GM23338 (cell line): ENCODE data around the gene CACNA2D3. TPM values are rescaled to one million over a fixed set of nuclear protein-coding genes. Genes with fewer than 3 reads are reported as not detected.

Experiments used
- ATAC-seq: fragments of 200-7000 bp; cut with Tn5 transposase; 3 replicates; pipeline ENCODE4 v1.9.1; 2020
- DNase-seq: peaks from one replicate; pipeline ENCODE4 v3.0.0-alpha.2; 2015; ENCODE audit warnings: low spot score
- H2AFZ ChIP-seq: fragments of 200-600 bp; sonication (generic); 2 replicates; pipeline ENCODE4 v1.8.0; 2016; ENCODE audit warnings: antibody characterized with exemption, mild to moderate bottlenecking, moderate library complexity
- H3F3A ChIP-seq: fragments of 200-600 bp; sonication (generic); replicated peaks from 2 replicates; pipeline ENCODE4 v1.8.0; 2017; ENCODE audit warnings: antibody characterized with exemption, mixed run types, low read depth
- H3K27ac ChIP-seq: fragments of 200-600 bp; sonication (generic); 2 replicates; pipeline ENCODE4 v1.6.1; 2016; ENCODE audit warnings: low read depth
- H3K27me3 ChIP-seq: fragments of 200-600 bp; sonication (generic); 2 replicates; pipeline ENCODE4 v1.8.0; 2016; ENCODE audit warnings: mild to moderate bottlenecking, mixed run types, moderate library complexity; ENCODE audit not compliant: insufficient read depth
- H3K36me3 ChIP-seq: fragments of 200-600 bp; sonication (generic); 2 replicates; pipeline ENCODE4 v1.8.0; 2016; ENCODE audit warnings: mild to moderate bottlenecking; ENCODE audit not compliant: insufficient read depth
- H3K4me1 ChIP-seq: fragments of 200-600 bp; sonication (generic); 2 replicates; pipeline ENCODE4 v1.8.0; 2016; ENCODE audit warnings: mild to moderate bottlenecking, moderate library complexity; ENCODE audit not compliant: insufficient read depth
- H3K4me2 ChIP-seq: fragments of 200-600 bp; sonication (generic); 2 replicates; pipeline ENCODE4 v1.7.1; 2017; ENCODE audit warnings: mixed run types
- H3K4me3 ChIP-seq: fragments of 200-600 bp; sonication (generic); 2 replicates; pipeline ENCODE4 v1.6.1; 2016; ENCODE audit warnings: mixed run types
- H3K79me2 ChIP-seq: fragments of 200-600 bp; sonication (generic); replicated peaks from 2 replicates; pipeline ENCODE4 v1.8.0; 2017; ENCODE audit warnings: mild to moderate bottlenecking; ENCODE audit not compliant: insufficient read depth
- H3K9me2 ChIP-seq: fragments of 200-600 bp; sonication (generic); 2 replicates; pipeline ENCODE4 v1.8.0; 2017; ENCODE audit not compliant: insufficient read depth
- H4K20me1 ChIP-seq: fragments of 200-600 bp; sonication (generic); replicated peaks from 2 replicates; pipeline ENCODE4 v1.8.0; 2017; ENCODE audit warnings: mild to moderate bottlenecking; ENCODE audit not compliant: insufficient read depth
- H3K27ac Mint-ChIP-seq: 2 replicates; pipeline ENCODE4 v1.8.0; 2020; ENCODE audit warnings: inconsistent platforms, mild to moderate bottlenecking, moderate library complexity, mixed read lengths
- H3K27me3 Mint-ChIP-seq: 3 replicates; pipeline ENCODE4 v1.8.0; 2022; ENCODE audit warnings: low read depth, mild to moderate bottlenecking, moderate library complexity, mixed read lengths, inconsistent platforms; ENCODE audit not compliant: insufficient read depth, poor library complexity
- H3K36me3 Mint-ChIP-seq: 3 replicates; pipeline ENCODE4 v1.8.0; 2021; ENCODE audit warnings: low read depth, mild to moderate bottlenecking, inconsistent platforms, moderate library complexity, mixed read lengths
- H3K4me1 Mint-ChIP-seq: 3 replicates; pipeline ENCODE4 v1.8.0; 2020; ENCODE audit warnings: mild to moderate bottlenecking, inconsistent platforms, mixed read lengths
- H3K4me3 Mint-ChIP-seq: 3 replicates; pipeline ENCODE4 v1.8.0; 2021; ENCODE audit warnings: moderate library complexity, mild to moderate bottlenecking, inconsistent platforms, mixed read lengths
- H3K9me3 Mint-ChIP-seq: 3 replicates; pipeline ENCODE4 v1.8.0; 2020; ENCODE audit warnings: moderate library complexity, mild to moderate bottlenecking, inconsistent platforms, mixed read lengths
- CREB1 ChIP-seq: fragments of 250-450 bp; sonication (Bioruptor Pico); IDR thresholded peaks from 2 replicates; pipeline ENCODE4 v1.5.0; 2020; ENCODE audit warnings: low read depth, mild to moderate bottlenecking, moderate library complexity
- EZH2 ChIP-seq: fragments of 200-600 bp; sonication (generic); IDR thresholded peaks from one replicate; pipeline ENCODE4 v1.8.0; 2017; ENCODE audit warnings: antibody characterized with exemption, mild to moderate bottlenecking, low read depth; ENCODE audit not compliant: unreplicated experiment
- POLR2AphosphoS5 ChIP-seq: IDR thresholded peaks from 2 replicates; pipeline ENCODE4 v1.6.1; 2016; ENCODE audit warnings: antibody characterized with exemption, low read depth
- STAT1 ChIP-seq: IDR thresholded peaks from one replicate; pipeline ENCODE4 v1.6.1; 2016; ENCODE audit warnings: antibody characterized with exemption; ENCODE audit not compliant: unreplicated experiment
- polyA plus RNA-seq: library from polyadenylated mRNA; unstranded; fragments of >200 nt; fragmentation: Nextera tagmentation; extraction: Ambion mirVana; gene quantifications from 2 replicates; pipeline ENCODE4 v1.2.1, GENCODE V29; 2016
- total RNA-seq: library from RNA; depleted of rRNA; stranded (reverse); fragments of >200 nt; shearing (Covaris generic); gene quantifications from 2 replicates; pipeline ENCODE4 v1.2.3, GENCODE V29; 2014
- TF ChIP-seq, protein P1 (sequence below): fragments of 250-450 bp; sonication (Bioruptor Pico); IDR thresholded peaks from 2 replicates; pipeline ENCODE4 v1.5.0; 2020; ENCODE audit warnings: mild to moderate bottlenecking, moderate library complexity
- TF ChIP-seq, protein P2 (sequence below): IDR thresholded peaks from 2 replicates; pipeline ENCODE4 v1.6.1; 2016; ENCODE audit warnings: antibody characterized with exemption

CACNA2D3 gene
- total and polyA plus RNA-seq, 2 experiments from 2014 or later: 2.2 to 2.3 TPM

DNA sequence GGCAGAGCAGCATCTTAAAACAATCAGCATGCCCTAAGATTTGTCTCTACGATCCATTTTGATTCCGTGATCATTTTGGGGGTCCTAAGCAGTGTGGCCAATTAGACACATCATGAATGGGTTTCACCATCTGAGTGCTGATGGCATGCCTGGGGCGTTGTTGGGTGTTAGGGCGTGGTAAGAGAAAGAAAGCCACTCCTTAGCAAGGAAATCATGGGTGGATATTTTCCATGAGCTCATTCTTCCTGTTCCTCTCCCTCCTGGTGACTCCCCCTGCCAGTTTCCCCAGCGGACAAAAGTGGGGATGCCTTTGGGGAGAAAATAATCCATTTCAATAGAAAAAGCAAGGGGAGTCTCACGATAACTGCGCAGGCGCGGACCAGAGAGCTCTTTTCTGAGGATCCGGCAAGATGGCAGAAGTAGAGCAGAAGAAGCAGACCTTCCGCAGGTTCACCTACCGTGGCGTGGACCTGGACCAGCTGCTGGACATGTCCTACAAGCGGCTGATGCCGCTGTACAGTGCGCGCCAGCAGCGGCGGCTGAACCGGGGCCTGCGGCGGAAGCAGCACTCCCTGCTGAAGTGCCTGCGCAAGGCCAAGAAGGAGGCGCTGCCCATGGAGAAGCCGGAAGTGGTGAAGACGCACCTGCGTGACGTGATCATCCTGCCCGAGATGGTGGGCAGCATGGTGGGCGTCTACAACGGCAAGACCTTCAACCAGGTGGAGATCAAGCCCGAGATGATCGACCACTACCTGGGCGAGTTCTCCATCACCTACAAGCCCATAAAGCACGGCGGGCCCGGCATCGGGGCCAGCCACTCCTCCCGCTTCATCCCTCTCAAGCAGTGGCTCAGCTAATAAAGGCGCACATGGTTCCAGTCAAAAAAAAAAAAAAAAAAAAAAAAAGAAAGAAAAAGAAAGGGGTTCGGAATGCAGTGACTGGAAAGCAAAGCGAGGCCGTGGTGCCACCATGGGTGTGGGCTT is 503.7 kb downstream of the CACNA2D3 start (continued):
- TF ChIP-seq, protein P1, sequence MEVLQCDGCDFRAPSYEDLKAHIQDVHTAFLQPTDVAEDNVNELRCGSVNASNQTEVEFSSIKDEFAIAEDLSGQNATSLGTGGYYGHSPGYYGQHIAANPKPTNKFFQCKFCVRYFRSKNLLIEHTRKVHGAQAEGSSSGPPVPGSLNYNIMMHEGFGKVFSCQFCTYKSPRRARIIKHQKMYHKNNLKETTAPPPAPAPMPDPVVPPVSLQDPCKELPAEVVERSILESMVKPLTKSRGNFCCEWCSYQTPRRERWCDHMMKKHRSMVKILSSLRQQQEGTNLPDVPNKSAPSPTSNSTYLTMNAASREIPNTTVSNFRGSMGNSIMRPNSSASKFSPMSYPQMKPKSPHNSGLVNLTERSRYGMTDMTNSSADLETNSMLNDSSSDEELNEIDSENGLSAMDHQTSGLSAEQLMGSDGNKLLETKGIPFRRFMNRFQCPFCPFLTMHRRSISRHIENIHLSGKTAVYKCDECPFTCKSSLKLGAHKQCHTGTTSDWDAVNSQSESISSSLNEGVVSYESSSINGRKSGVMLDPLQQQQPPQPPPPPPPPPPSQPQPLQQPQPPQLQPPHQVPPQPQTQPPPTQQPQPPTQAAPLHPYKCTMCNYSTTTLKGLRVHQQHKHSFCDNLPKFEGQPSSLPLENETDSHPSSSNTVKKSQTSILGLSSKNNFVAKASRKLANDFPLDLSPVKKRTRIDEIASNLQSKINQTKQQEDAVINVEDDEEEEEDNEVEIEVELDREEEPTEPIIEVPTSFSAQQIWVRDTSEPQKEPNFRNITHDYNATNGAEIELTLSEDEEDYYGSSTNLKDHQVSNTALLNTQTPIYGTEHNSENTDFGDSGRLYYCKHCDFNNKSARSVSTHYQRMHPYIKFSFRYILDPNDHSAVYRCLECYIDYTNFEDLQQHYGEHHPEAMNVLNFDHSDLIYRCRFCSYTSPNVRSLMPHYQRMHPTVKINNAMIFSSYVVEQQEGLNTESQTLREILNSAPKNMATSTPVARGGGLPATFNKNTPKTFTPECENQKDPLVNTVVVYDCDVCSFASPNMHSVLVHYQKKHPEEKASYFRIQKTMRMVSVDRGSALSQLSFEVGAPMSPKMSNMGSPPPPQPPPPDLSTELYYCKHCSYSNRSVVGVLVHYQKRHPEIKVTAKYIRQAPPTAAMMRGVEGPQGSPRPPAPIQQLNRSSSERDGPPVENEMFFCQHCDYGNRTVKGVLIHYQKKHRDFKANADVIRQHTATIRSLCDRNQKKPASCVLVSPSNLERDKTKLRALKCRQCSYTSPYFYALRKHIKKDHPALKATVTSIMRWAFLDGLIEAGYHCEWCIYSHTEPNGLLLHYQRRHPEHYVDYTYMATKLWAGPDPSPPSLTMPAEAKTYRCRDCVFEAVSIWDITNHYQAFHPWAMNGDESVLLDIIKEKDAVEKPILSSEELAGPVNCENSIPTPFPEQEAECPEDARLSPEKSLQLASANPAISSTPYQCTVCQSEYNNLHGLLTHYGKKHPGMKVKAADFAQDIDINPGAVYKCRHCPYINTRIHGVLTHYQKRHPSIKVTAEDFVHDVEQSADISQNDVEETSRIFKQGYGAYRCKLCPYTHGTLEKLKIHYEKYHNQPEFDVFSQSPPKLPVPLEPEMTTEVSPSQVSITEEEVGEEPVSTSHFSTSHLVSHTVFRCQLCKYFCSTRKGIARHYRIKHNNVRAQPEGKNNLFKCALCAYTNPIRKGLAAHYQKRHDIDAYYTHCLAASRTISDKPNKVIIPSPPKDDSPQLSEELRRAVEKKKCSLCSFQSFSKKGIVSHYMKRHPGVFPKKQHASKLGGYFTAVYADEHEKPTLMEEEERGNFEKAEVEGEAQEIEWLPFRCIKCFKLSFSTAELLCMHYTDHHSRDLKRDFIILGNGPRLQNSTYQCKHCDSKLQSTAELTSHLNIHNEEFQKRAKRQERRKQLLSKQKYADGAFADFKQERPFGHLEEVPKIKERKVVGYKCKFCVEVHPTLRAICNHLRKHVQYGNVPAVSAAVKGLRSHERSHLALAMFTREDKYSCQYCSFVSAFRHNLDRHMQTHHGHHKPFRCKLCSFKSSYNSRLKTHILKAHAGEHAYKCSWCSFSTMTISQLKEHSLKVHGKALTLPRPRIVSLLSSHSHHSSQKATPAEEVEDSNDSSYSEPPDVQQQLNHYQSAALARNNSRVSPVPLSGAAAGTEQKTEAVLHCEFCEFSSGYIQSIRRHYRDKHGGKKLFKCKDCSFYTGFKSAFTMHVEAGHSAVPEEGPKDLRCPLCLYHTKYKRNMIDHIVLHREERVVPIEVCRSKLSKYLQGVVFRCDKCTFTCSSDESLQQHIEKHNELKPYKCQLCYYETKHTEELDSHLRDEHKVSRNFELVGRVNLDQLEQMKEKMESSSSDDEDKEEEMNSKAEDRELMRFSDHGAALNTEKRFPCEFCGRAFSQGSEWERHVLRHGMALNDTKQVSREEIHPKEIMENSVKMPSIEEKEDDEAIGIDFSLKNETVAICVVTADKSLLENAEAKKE (CRISPR knock-in tag): no peak
- TF ChIP-seq CREB1 (CRISPR knock-in tag) (no peak), POLR2AphosphoS5 (no peak), EZH2 (no peak)
- TF ChIP-seq, protein P2, sequence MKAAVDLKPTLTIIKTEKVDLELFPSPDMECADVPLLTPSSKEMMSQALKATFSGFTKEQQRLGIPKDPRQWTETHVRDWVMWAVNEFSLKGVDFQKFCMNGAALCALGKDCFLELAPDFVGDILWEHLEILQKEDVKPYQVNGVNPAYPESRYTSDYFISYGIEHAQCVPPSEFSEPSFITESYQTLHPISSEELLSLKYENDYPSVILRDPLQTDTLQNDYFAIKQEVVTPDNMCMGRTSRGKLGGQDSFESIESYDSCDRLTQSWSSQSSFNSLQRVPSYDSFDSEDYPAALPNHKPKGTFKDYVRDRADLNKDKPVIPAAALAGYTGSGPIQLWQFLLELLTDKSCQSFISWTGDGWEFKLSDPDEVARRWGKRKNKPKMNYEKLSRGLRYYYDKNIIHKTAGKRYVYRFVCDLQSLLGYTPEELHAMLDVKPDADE: no peak

DNA sequence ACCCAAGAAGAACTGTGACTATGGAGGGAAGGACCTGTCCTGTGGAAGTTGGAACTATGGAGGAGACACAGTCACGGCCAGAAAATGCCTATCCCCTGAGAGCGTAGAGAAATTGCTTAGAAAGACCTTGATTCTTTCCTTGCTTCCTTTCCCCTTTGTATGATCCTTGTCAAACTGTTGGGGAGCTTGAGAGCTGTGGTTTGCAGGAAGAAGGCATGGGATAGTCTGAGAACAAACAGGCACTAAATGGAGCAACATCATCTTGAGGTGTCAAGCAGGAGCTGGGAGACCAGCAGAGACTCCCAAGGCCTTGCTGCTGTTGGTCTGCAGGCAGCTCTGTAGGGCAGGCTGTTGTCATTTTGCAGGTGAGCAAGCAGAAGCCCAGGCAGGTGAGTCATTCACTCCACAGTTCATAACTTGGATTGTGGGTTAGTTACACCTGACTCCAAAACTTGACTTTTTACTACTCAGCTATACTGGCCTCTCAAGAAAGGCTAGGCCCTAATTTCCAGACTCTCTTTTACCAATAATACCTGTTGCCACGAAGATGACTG is 506.6 kb downstream of the CACNA2D3 start:
- Mint-ChIP-seq H3K27ac (no peak overlapping the region), H3K9me3 (peaks cover 18% of the 10 kb centered on the region)
- peak; percentile 2 for ATAC-seq

More for the DNA sequence above, 506.6 kb downstream of the CACNA2D3 start:
- Histone ChIP-seq H3K4me1 (peaks cover 26% of the 10 kb centered on the region), H3K27ac (peak overlapping the region; percentile 70), H3K4me3 (no peak overlapping the region), H4K20me1 (peaks cover 13% of the 10 kb centered on the region), H3K4me2 (no peak overlapping the region), H3K9me2 (0 out of 2 replicates have a peak, but pooled peaks cover 13% of the 10 kb centered on the region), H3K27me3 (no peaks in the 10 kb centered on the region), H3F3A (peaks cover 59% of the 10 kb centered on the region), H3K79me2 (no peaks in the 10 kb centered on the region; the same call in 1 of the 2 replicates), H2AFZ (no peak overlapping the region), H3K36me3 (peaks cover 22% of the 10 kb centered on the region)
- Mint-ChIP-seq H3K27me3 (peaks cover 29% of the 10 kb centered on the region), H3K36me3 (peaks cover 21% of the 10 kb centered on the region; the same call in 2 of the 3 replicates), H3K4me3 (no peak overlapping the region), H3K4me1 (peaks cover 21% of the 10 kb centered on the region)
- TF ChIP-seq POLR2AphosphoS5 (peak; percentile 50; the same call in 1 of the 2 replicates), STAT1 (no peak)
- DNase-seq: no peak
